ENCODE results near the gene TAS2R41.

Gene TAS2R41

DNA sequence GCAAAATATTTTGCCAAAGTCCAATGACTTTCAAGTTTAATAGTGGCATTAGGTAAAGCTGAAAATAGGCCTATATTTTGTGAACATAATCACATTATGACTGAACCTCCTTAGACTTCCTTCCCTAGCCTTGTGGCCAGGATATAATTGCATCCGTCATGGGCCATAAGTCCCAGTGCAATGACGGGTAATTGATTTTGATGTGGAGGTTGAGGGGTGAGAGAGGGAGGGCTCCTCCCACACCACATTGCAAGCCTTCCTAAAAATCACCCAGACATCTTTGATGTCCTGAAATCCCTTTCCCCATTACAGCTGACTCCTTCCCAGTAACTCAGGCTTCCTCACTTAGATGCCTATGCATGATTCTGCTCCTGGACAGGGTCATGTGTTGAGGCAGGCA, 25.6 kb downstream of the TAS2R41 start:
- Histone ChIP-seq H3K27me3 (ENCODE audit: control insufficient read depth, insufficient read depth, low read length) (no peaks in the 10 kb centered on the region), H3K4me3 (ENCODE audit: low read length) (no peak overlapping the region), H3K27ac (ENCODE audit: low read depth, low read length) (no peak overlapping the region), H3K9ac (ENCODE audit: low read length) (no peak overlapping the region), H3K36me3 (ENCODE audit: control insufficient read depth, insufficient read depth, low read length) (no peaks in the 10 kb centered on the region), H3K4me1 (ENCODE audit: control insufficient read depth, insufficient read depth, low read length) (no peaks in the 10 kb centered on the region)

DNA sequence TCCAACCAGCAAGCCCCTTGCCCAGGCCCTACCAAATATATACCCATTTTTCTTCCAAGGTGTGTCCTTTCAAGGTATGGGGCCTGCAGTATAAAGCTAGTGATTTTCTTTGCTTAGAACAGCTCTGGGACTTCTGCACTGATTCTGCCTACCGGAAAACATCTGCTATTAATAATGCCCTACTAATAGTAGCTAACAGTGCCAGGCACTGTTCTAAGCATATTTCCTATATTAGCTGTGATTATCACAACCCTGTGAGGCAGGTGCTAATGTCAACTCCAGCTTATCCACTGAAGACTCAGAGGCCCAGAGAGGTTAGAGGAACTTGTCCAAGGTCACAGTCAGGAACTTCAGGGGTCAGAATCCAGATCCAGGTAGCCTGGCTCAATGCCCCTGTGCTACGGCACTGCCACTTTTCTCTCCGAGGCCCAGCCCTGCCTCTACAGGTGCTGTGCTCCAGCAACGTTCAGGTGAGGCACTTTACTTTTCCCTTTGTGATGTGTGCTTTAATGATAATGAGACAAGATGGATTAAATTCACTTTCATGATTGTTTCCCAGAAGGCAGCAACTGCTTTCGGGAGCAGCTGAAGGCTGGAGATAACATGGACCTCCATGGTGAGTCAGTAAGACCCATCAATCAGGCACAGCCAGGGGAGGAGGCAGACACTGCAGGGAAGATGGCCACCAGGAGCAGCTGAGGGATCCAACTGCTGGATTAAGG, 26.7 kb downstream of the TAS2R41 start:
- H3K4me3 ChIP-seq (ENCODE audit: low read length), result no peak overlapping the region
- no peak overlapping the region for H3K9ac ChIP-seq (ENCODE audit: low read length)
- no peak overlapping the region for H3K27ac ChIP-seq (ENCODE audit: low read depth, low read length)
- H3K36me3 ChIP-seq (ENCODE audit: control insufficient read depth, insufficient read depth, low read length), result no peaks in the 10 kb centered on the region
- H3K4me1 ChIP-seq (ENCODE audit: control insufficient read depth, insufficient read depth, low read length), result no peaks in the 10 kb centered on the region
- no peaks in the 10 kb centered on the region for H3K27me3 ChIP-seq (ENCODE audit: control insufficient read depth, insufficient read depth, low read length)

DNA sequence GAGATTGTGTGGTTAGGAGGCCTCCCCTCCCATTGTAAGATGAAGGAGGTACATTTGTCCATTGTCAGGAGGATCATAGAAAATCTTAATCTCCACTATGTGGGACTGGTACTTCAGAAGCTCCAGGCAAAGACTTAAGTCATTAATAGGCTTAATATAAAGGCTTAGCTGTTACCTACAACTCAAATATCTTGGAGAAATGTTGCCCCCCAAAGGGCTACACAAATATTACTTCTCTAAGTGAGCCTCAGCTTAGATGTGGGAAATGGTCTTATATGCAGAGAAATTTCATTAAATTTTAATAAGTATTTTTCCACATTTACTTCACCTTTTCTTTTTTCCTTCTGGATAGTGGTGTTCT, 27.2 kb downstream of the TAS2R41 start:
- Histone ChIP-seq H3K27me3 (ENCODE audit: control insufficient read depth, insufficient read depth, low read length) (no peaks in the 10 kb centered on the region), H3K27ac (ENCODE audit: low read depth, low read length) (no peak overlapping the region), H3K4me3 (ENCODE audit: low read length) (no peak overlapping the region), H3K9ac (ENCODE audit: low read length) (no peak overlapping the region), H3K36me3 (ENCODE audit: control insufficient read depth, insufficient read depth, low read length) (no peaks in the 10 kb centered on the region), H3K4me1 (ENCODE audit: control insufficient read depth, insufficient read depth, low read length) (no peaks in the 10 kb centered on the region)

- Histone ChIP-seq H3K4me3 (ENCODE audit: low read length) (no peak overlapping the region), H3K27me3 (ENCODE audit: control insufficient read depth, insufficient read depth, low read length) (no peaks in the 10 kb centered on the region), H3K36me3 (ENCODE audit: control insufficient read depth, insufficient read depth, low read length) (no peaks in the 10 kb centered on the region), H3K4me1 (ENCODE audit: control insufficient read depth, insufficient read depth, low read length) (no peaks in the 10 kb centered on the region), H3K27ac (ENCODE audit: low read depth, low read length) (no peak overlapping the region), H3K9ac (ENCODE audit: low read length) (no peak overlapping the region)
Observed at GRCh38 chr7:143505838-143506237, 28.2 kb downstream of the TAS2R41 start.

- no peak overlapping the region for H3K9ac ChIP-seq (ENCODE audit: low read length)
- no peaks in the 10 kb centered on the region for H3K36me3 ChIP-seq (ENCODE audit: control insufficient read depth, insufficient read depth, low read length)
- no peak overlapping the region for H3K27ac ChIP-seq (ENCODE audit: low read depth, low read length)
- H3K4me1 ChIP-seq (ENCODE audit: control insufficient read depth, insufficient read depth, low read length), result no peaks in the 10 kb centered on the region
- H3K27me3 ChIP-seq (ENCODE audit: control insufficient read depth, insufficient read depth, low read length), result no peaks in the 10 kb centered on the region
- H3K4me3 ChIP-seq (ENCODE audit: low read length), result no peak overlapping the region
Observed at GRCh38 chr7:143507094-143507518, 29.4 kb downstream of the TAS2R41 start.

DNA sequence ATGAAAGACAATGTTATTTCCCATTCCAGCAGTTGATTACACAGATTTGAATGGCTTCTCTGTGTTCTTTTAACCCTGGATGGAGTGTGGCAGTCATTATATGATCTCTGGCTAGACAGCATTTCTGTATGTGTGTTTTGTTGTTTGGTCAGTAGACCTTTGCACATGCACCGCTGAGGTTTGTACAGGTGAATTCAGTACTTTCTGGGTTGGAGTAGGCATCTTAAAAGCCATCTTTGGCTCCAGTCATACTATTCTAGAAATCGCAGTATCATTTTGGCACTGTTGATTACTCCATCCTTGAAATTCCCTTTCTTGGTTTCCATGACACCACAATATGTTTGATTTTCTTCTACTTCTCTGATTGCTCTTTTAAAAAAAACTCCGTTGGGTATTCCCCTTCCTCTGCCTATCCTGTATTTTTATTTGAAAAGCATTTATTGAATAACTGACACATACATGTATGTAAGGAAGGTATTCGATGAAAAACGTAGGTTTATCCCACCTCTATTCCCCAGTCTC, 29.9 kb downstream of the TAS2R41 start:
- Histone ChIP-seq H3K27ac (ENCODE audit: low read depth, low read length) (no peak overlapping the region), H3K9ac (ENCODE audit: low read length) (no peak overlapping the region), H3K27me3 (ENCODE audit: control insufficient read depth, insufficient read depth, low read length) (no peaks in the 10 kb centered on the region), H3K4me1 (ENCODE audit: control insufficient read depth, insufficient read depth, low read length) (no peaks in the 10 kb centered on the region), H3K36me3 (ENCODE audit: control insufficient read depth, insufficient read depth, low read length) (no peaks in the 10 kb centered on the region), H3K4me3 (ENCODE audit: low read length) (no peak overlapping the region)

DNA sequence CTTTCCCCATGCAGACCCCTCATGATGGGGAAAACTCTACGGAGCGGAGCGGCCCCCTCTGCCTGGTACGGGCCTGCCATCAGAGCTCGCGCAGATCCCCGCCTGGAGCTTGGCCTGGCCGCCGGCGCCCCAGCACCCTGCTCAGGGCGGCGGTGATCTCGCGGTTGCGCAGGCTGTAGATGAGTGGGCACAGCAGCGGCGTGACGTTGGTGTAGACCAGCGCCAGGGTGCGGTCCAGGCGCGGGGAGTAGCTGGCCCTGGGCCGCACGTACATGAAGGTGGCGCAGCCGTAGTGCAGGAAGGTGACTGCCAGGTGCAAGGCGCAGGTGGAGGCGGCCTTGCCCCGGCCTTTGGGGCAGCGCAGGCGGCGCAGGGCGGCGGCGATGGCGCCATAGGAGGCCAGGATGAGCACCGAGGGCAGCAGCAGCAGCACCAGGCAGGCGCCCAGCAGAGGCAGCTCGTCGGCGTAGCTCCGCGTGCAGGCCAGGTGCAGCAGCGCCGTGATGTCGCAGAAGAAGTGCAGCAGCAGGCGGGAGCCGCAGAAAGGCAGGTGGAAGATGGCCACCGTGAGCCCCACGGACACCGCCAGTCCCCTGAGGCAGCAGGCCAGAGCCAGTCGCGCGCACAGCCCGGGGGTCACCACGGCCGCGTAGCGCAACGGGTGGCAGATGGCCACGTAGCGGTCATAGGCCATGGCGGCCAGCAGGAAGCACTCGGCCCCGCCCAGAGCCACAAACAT, 33.4 kb downstream of the TAS2R41 start:
- H3K36me3 ChIP-seq (ENCODE audit: control insufficient read depth, insufficient read depth, low read length), result no peaks in the 10 kb centered on the region
- H3K9ac ChIP-seq (ENCODE audit: low read length), result no peak overlapping the region
- H3K4me3 ChIP-seq (ENCODE audit: low read length), result peak overlapping the region; percentile 3
- H3K27ac ChIP-seq (ENCODE audit: low read depth, low read length), result no peak overlapping the region
- no peaks in the 10 kb centered on the region for H3K27me3 ChIP-seq (ENCODE audit: control insufficient read depth, insufficient read depth, low read length)
- H3K4me1 ChIP-seq (ENCODE audit: control insufficient read depth, insufficient read depth, low read length), result no peaks in the 10 kb centered on the region

- no peaks in the 10 kb centered on the region for H3K4me1 ChIP-seq (ENCODE audit: control insufficient read depth, insufficient read depth, low read length)
- no peak overlapping the region for H3K9ac ChIP-seq (ENCODE audit: low read length)
- H3K27me3 ChIP-seq (ENCODE audit: control insufficient read depth, insufficient read depth, low read length), result no peaks in the 10 kb centered on the region
- no peaks in the 10 kb centered on the region for H3K36me3 ChIP-seq (ENCODE audit: control insufficient read depth, insufficient read depth, low read length)
- H3K27ac ChIP-seq (ENCODE audit: low read depth, low read length), result no peak overlapping the region
- no peak overlapping the region for H3K4me3 ChIP-seq (ENCODE audit: low read length)
Observed at GRCh38 chr7:143511593-143512047, 33.9 kb downstream of the TAS2R41 start.

- no peaks in the 10 kb centered on the region for H3K4me1 ChIP-seq (ENCODE audit: control insufficient read depth, insufficient read depth, low read length)
- no peak overlapping the region for H3K9ac ChIP-seq (ENCODE audit: low read length)
- no peaks in the 10 kb centered on the region for H3K36me3 ChIP-seq (ENCODE audit: control insufficient read depth, insufficient read depth, low read length)
- no peak overlapping the region for H3K4me3 ChIP-seq (ENCODE audit: low read length)
- H3K27ac ChIP-seq (ENCODE audit: low read depth, low read length), result no peak overlapping the region
- H3K27me3 ChIP-seq (ENCODE audit: control insufficient read depth, insufficient read depth, low read length), result no peaks in the 10 kb centered on the region
Observed at GRCh38 chr7:143512488-143513340, 35.0 kb downstream of the TAS2R41 start.

GRCh38 chr7:143514487-143514886, 36.8 kb downstream of the TAS2R41 start:
- H3K4me1 ChIP-seq (ENCODE audit: control insufficient read depth, insufficient read depth, low read length), result no peaks in the 10 kb centered on the region
- no peaks in the 10 kb centered on the region for H3K27me3 ChIP-seq (ENCODE audit: control insufficient read depth, insufficient read depth, low read length)
- no peak overlapping the region for H3K4me3 ChIP-seq (ENCODE audit: low read length)
- H3K9ac ChIP-seq (ENCODE audit: low read length), result no peak overlapping the region
- H3K27ac ChIP-seq (ENCODE audit: low read depth, low read length), result no peak overlapping the region
- H3K36me3 ChIP-seq (ENCODE audit: control insufficient read depth, insufficient read depth, low read length), result no peaks in the 10 kb centered on the region

GRCh38 chr7:143514995-143515735, 37.5 kb downstream of the TAS2R41 start:
- H3K4me1 ChIP-seq (ENCODE audit: control insufficient read depth, insufficient read depth, low read length), result no peaks in the 10 kb centered on the region
- H3K27ac ChIP-seq (ENCODE audit: low read depth, low read length), result no peak overlapping the region
- no peaks in the 10 kb centered on the region for H3K36me3 ChIP-seq (ENCODE audit: control insufficient read depth, insufficient read depth, low read length)
- no peaks in the 10 kb centered on the region for H3K27me3 ChIP-seq (ENCODE audit: control insufficient read depth, insufficient read depth, low read length)
- H3K4me3 ChIP-seq (ENCODE audit: low read length), result no peak overlapping the region
- no peak overlapping the region for H3K9ac ChIP-seq (ENCODE audit: low read length)

GRCh38 chr7:143516981-143517380, 39.3 kb downstream of the TAS2R41 start:
- Histone ChIP-seq H3K27me3 (ENCODE audit: control insufficient read depth, insufficient read depth, low read length) (no peaks in the 10 kb centered on the region), H3K9ac (ENCODE audit: low read length) (no peak overlapping the region), H3K36me3 (ENCODE audit: control insufficient read depth, insufficient read depth, low read length) (no peaks in the 10 kb centered on the region), H3K4me1 (ENCODE audit: control insufficient read depth, insufficient read depth, low read length) (no peaks in the 10 kb centered on the region), H3K27ac (ENCODE audit: low read depth, low read length) (no peak overlapping the region), H3K4me3 (ENCODE audit: low read length) (no peak overlapping the region)

All from rectal smooth muscle tissue (tissue), 1 donor.